SK-N-SH (cell line): ENCODE results near the gene CCNI2. TPM values are rescaled to one million over a fixed set of nuclear protein-coding genes. Genes with fewer than 3 reads are reported as not detected.
A peak's percentile ranks its signal among the peaks of the same experiment; 100 is the strongest.

ENCODE experiments used
- CTCF ChIA-PET: fragments of 300-600, 350-600 bp; formaldehyde crosslinking; extraction: SDS; loops from one replicate; lab custom pipeline; 2021; lab: Yijun Ruan, JAX
- POLR2A ChIA-PET: fragments of 350-600 bp; sonication (Branson Sonifier 250); formaldehyde crosslinking; extraction: SDS; loops from one replicate; lab custom pipeline; 2020; ENCODE audit warnings: antibody characterized with exemption, inconsistent platforms; lab: Yijun Ruan, JAX
- DNase-seq: peaks from one replicate; pipeline ENCODE4 v3.0.0; 2012
- H2AFZ ChIP-seq: fragments of 200-600 bp; sonication (generic); 2 replicates; pipeline ENCODE4 v1.8.1; 2016; ENCODE audit warnings: antibody characterized with exemption, mild to moderate bottlenecking, low read depth
- H3F3A ChIP-seq: fragments of 200-600 bp; sonication (generic); replicated peaks from 2 replicates; pipeline ENCODE3; 2016; ENCODE audit warnings: antibody characterized with exemption, mild to moderate bottlenecking; ENCODE audit not compliant: insufficient read depth
- H3K27ac ChIP-seq, 2 experiments: fragments of 200-500 bp in 1 of 2; fragments of 200-600 bp in 1 of 2; sonication (Bioruptor generic) in 1 of 2; sonication (generic), shearing (Covaris generic) in 1 of 2; 2 replicates each; pipeline versions ENCODE4 v1.5.1 to v1.6.1; 2014 to 2016; ENCODE audit warnings: low read depth in 2 of 2, inconsistent platforms in 1 of 2, low read length in 1 of 2, mild to moderate bottlenecking in 1 of 2, mixed read lengths in 1 of 2
- H3K27me3 ChIP-seq: fragments of 200-600 bp; sonication (generic), shearing (Covaris generic); 2 replicates; pipeline ENCODE4 v1.6.1; 2016; ENCODE audit warnings: mixed run types; ENCODE audit not compliant: insufficient read depth
- H3K36me3 ChIP-seq, 2 experiments: fragments of 200-500 bp in 1 of 2; fragments of 200-600 bp in 1 of 2; sonication (Bioruptor generic) in 1 of 2; sonication (generic) in 1 of 2; replicated peaks in 1 of 2; 2 replicates each; pipeline versions ENCODE3 to v1.5.1; 2014 to 2016; ENCODE audit warnings: low read length in 1 of 2, mild to moderate bottlenecking in 1 of 2; ENCODE audit not compliant: insufficient read depth in 2 of 2, control insufficient read depth in 1 of 2
- H3K4me1 ChIP-seq, 2 experiments: fragments of 200-500 bp in 1 of 2; fragments of 200-600 bp in 1 of 2; sonication (Bioruptor generic) in 1 of 2; sonication (generic), shearing (Covaris generic) in 1 of 2; 2 replicates each; pipeline versions ENCODE4 v1.5.1 to v1.6.1; 2014 to 2016; ENCODE audit warnings: low read depth in 1 of 2, low read length in 1 of 2, mixed run types in 1 of 2; ENCODE audit not compliant: insufficient read depth in 2 of 2, control insufficient read depth in 1 of 2
- H3K4me2 ChIP-seq: fragments of 200-600 bp; sonication (generic), shearing (Covaris generic); 2 replicates; pipeline ENCODE4 v1.6.1; 2017; ENCODE audit warnings: mixed run types
- H3K4me3 ChIP-seq, 2 experiments: fragments of 200-500 bp in 1 of 2; fragments of 200-600 bp in 1 of 2; sonication (Bioruptor generic) in 1 of 2; sonication (generic), shearing (Covaris generic) in 1 of 2; 2 replicates each; pipeline versions ENCODE4 v1.5.1 to v1.8.1; 2014 to 2016; ENCODE audit warnings: low read depth in 2 of 2, inconsistent platforms in 1 of 2, low read length in 1 of 2, mild to moderate bottlenecking in 1 of 2, mixed read lengths in 1 of 2, moderate library complexity in 1 of 2
- H3K79me2 ChIP-seq: fragments of 200-600 bp; sonication (generic); 2 replicates; pipeline ENCODE4 v1.8.1; 2017; ENCODE audit warnings: mild to moderate bottlenecking; ENCODE audit not compliant: insufficient read depth
- H3K9ac ChIP-seq: fragments of 200-600 bp; sonication (generic); 2 replicates; pipeline ENCODE4 v1.6.1; 2017; ENCODE audit warnings: mixed run types
- H3K9me2 ChIP-seq: fragments of 200-600 bp; sonication (generic); 2 replicates; pipeline ENCODE4 v1.6.1; 2017; ENCODE audit warnings: mixed run types
- H3K9me3 ChIP-seq: fragments of 200-600 bp; sonication (generic); 2 replicates; pipeline ENCODE4 v1.6.1; 2017; ENCODE audit warnings: mixed run types, mild to moderate bottlenecking, moderate library complexity
- H4K20me1 ChIP-seq: fragments of 200-600 bp; sonication (generic); 2 replicates; pipeline ENCODE4 v1.6.1; 2017; ENCODE audit warnings: mild to moderate bottlenecking, mixed run types; ENCODE audit not compliant: insufficient read depth
- CHD2 ChIP-seq: fragments of 150-350 bp; IDR thresholded peaks from 2 replicates; pipeline ENCODE4 v1.6.1; 2018; ENCODE audit warnings: low read length; ENCODE audit not compliant: partially characterized antibody
- CTCF ChIP-seq: fragments of 200-600 bp; sonication (generic); IDR thresholded peaks from 2 replicates; pipeline ENCODE4 v1.6.1; 2017; ENCODE audit warnings: antibody characterized with exemption, mild to moderate bottlenecking, moderate library complexity
- FOSL2 ChIP-seq: IDR thresholded peaks from 2 replicates; pipeline ENCODE4 v1.4.0; 2012; ENCODE audit warnings: low read depth, mild to moderate bottlenecking, moderate library complexity, borderline replicate concordance
- NFIC ChIP-seq: IDR thresholded peaks from 2 replicates; pipeline ENCODE4 v1.4.0; 2012; ENCODE audit warnings: borderline replicate concordance
- NRF1 ChIP-seq: IDR thresholded peaks from 2 replicates; pipeline ENCODE4 v1.6.1; 2012; ENCODE audit warnings: low read depth, mild to moderate bottlenecking, low read length
- PBX3 ChIP-seq: IDR thresholded peaks from 2 replicates; pipeline ENCODE4; 2012
- RAD21 ChIP-seq: IDR thresholded peaks from 2 replicates; pipeline ENCODE4 v1.6.1; 2012; ENCODE audit warnings: mild to moderate bottlenecking, low read length
- SIN3A ChIP-seq: IDR thresholded peaks from 2 replicates; pipeline ENCODE4 v1.6.1; 2012; ENCODE audit warnings: low read depth, mild to moderate bottlenecking, low read length, moderate library complexity, borderline replicate concordance
- SMC3 ChIP-seq: IDR thresholded peaks from 2 replicates; pipeline ENCODE4 v1.6.1; 2012; ENCODE audit warnings: low read depth, low read length, improper control_type of control experiment
- TAF1 ChIP-seq: IDR thresholded peaks from 2 replicates; pipeline ENCODE4 v1.6.1; 2012; ENCODE audit warnings: low read depth, mild to moderate bottlenecking, low read length, moderate library complexity, borderline replicate concordance
- ZBTB33 ChIP-seq: IDR thresholded peaks from 2 replicates; pipeline ENCODE4 v1.4.0; 2012; ENCODE audit warnings: low read depth, borderline replicate concordance
- WGBS: methylation state at CpG from one replicate; pipeline ENCODE4 v1.1.6; 2017; ENCODE audit warnings: low lambda C conversion rate; 5-methylcytosine and 5-hydroxymethylcytosine counted together
- polyA plus RNA-seq, 3 experiments: library from polyadenylated mRNA; depleted of rRNA; stranded (reverse); fragments of >200 nt; gene quantifications; 2 replicates each; pipeline ENCODE4 v1.2.3, GENCODE V29; 2012

The CCNI2 gene
- polyA plus RNA-seq, 1 of the 3 experiments (the other 2 are of a cell fraction), result 0.05 TPM

- 86% methylated on average over 5 of the region's 5 CpGs for WGBS
- POLR2A ChIA-PET, result no interaction called here
- no peak overlapping the region for H3K9ac ChIP-seq
Observed at GRCh38 chr5:132751971-132752580, 4.8 kb downstream of the CCNI2 start.

More at GRCh38 chr5:132751971-132752580, 4.8 kb downstream of the CCNI2 start:
- no peaks in the 10 kb centered on the region for H3F3A ChIP-seq
- no peaks in the 10 kb centered on the region for H3K27me3 ChIP-seq
- CTCF ChIA-PET, result interaction anchor here (0.7 to 10.4 kb wide), 3 partner anchors 14 to 67 kb away, joined by 3 to 98 read pairs (median 4); no protein-coding TSS in a partner anchor
- peak; percentile 2 for DNase-seq
- no peaks in the 10 kb centered on the region for H4K20me1 ChIP-seq
- no peak overlapping the region for H2AFZ ChIP-seq
- peaks cover 0 to 4% of the 10 kb centered on the region in 2 experiments for H3K36me3 ChIP-seq
- H3K4me1 ChIP-seq, result no peaks in the 10 kb centered on the region; a peak in 1 of 4 replicates
- H3K9me2 ChIP-seq, result no peaks in the 10 kb centered on the region
- H3K79me2 ChIP-seq, result no peaks in the 10 kb centered on the region
- H3K4me3 ChIP-seq, result no peak overlapping the region
- H3K27ac ChIP-seq, result no peak overlapping the region
- H3K4me2 ChIP-seq, result no peak overlapping the region
- H3K9me3 ChIP-seq, result no peaks in the 10 kb centered on the region
- no peak for TF ChIP-seq SIN3A
- no peak for TF ChIP-seq FOSL2
- TF ChIP-seq SMC3, result no peak
- no peak for TF ChIP-seq TAF1
- TF ChIP-seq RAD21, result no peak
- no peak for TF ChIP-seq CHD2
- TF ChIP-seq CTCF, result no peak
- no peak for TF ChIP-seq NRF1
- TF ChIP-seq PBX3, result no peak
- no peak for TF ChIP-seq ZBTB33
- no peak for TF ChIP-seq NFIC
